ENCODE measurements around the gene C5AR1. TPM values are rescaled to one million over a fixed set of nuclear protein-coding genes. Genes with fewer than 3 reads are reported as not detected.
"Not testable (repeated sequence)": the region's sequence is repeated elsewhere in the genome, so short reads cannot be mapped to it uniquely, and the experiment has no call there.

The C5AR1 gene
- total RNA-seq, 1 donor from 2014 or later: 135 TPM

- no peak for DNase-seq (ENCODE audit: low spot score)
Measured at GRCh38 chr19:47362321-47362720, 52.7 kb downstream of the C5AR1 start.

GRCh38 chr19:47363758-47364531 is 54.3 kb downstream of the C5AR1 start:
- no peak for DNase-seq (ENCODE audit: low spot score)

GRCh38 chr19:47365455-47365854 is 55.8 kb downstream of the C5AR1 start:
- DNase-seq (ENCODE audit: low spot score): not testable (repeated sequence)

GRCh38 chr19:47370045-47370611 is 60.5 kb downstream of the C5AR1 start:
- DNase-seq (ENCODE audit: low spot score): no peak

- no peak for DNase-seq (ENCODE audit: low spot score)
Measured at GRCh38 chr19:47371261-47371660, 61.6 kb downstream of the C5AR1 start.

Other genes starting within 250 kb of the C5AR1 start
- gene ZC3H4, start 196.1 kb upstream of the C5AR1 start, total RNA-seq: 30.2 TPM
- gene SAE1, start 179.0 kb upstream of the C5AR1 start, total RNA-seq: 59.3 TPM
- 3.6 TPM for gene BBC3, start 78.7 kb upstream of the C5AR1 start, total RNA-seq
- gene CCDC9, start 53.3 kb upstream of the C5AR1 start, total RNA-seq: 27.3 TPM
- gene INAFM1, start 35.0 kb upstream of the C5AR1 start, total RNA-seq: 34.4 TPM
- 13.9 TPM for gene C5AR2, start 22.3 kb downstream of the C5AR1 start, total RNA-seq
- 13.2 TPM for gene DHX34, start 39.5 kb downstream of the C5AR1 start, total RNA-seq
- 15.9 TPM for gene MEIS3, start 109.7 kb downstream of the C5AR1 start, total RNA-seq
- not detected for gene SLC8A2, start 162.0 kb downstream of the C5AR1 start, total RNA-seq
- gene KPTN, start 174.4 kb downstream of the C5AR1 start, total RNA-seq: 9.8 TPM
- 99.0 TPM for gene NAPA, start 205.2 kb downstream of the C5AR1 start, total RNA-seq

All from mesenteric fat pad (tissue), 1 donor.